ENCODE results near the gene DNAJC13. TPM values are rescaled to one million over a fixed set of nuclear protein-coding genes. Genes with fewer than 3 reads are reported as not detected.

Gene DNAJC13
- total and polyA plus RNA-seq, 4 donors: 6.3 to 22.8 (median 15.4) TPM

DNA sequence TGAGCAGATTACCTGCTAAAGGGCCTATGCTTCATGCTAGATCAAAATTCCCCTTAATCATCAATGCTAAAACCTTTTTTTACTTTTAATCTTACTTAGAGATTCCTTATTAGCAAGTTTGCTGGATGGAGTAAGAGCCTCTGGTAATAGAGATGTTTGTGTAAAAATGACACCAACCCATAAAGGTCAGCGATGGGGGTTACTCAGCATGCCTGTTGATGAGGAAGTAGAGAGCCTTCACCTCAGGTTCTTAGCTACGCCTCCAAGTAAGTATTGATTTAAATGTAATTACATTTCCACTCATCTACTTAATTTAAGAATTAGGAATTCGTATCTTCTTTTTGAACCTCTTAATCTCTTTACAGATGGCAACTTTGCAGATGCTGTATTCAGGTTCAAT, 38.8 kb downstream of the DNAJC13 start:
- Histone ChIP-seq H3K4me3 (ENCODE audit: low read depth in 1 of 3, low read length in 3 of 3) (no peak overlapping the region), H3K9me3 (ENCODE audit: control insufficient read depth in 4 of 4, low read length in 3 of 4) (no peaks in the 10 kb centered on the region), H3K27me3 (ENCODE audit: control insufficient read depth in 4 of 4, insufficient read depth in 4 of 4, low read length in 3 of 4) (no peaks in the 10 kb centered on the region), H3K36me3 (ENCODE audit: control insufficient read depth in 4 of 4, insufficient read depth in 3 of 4, low read depth in 1 of 4, low read length in 3 of 4) (peaks cover 7 to 56% (median 39%) of the 10 kb centered on the region in 4 donors), H3K4me1 (ENCODE audit: control insufficient read depth in 4 of 4, insufficient read depth in 4 of 4, low read length in 3 of 4) (no peaks in the 10 kb centered on the region), H3K9ac (ENCODE audit: low read depth in 1 of 2, low read length in 2 of 2) (no peak overlapping the region), H3K27ac (ENCODE audit: low read depth in 1 of 2, low read length in 2 of 2) (no peak overlapping the region)
- TF ChIP-seq, protein P1, sequence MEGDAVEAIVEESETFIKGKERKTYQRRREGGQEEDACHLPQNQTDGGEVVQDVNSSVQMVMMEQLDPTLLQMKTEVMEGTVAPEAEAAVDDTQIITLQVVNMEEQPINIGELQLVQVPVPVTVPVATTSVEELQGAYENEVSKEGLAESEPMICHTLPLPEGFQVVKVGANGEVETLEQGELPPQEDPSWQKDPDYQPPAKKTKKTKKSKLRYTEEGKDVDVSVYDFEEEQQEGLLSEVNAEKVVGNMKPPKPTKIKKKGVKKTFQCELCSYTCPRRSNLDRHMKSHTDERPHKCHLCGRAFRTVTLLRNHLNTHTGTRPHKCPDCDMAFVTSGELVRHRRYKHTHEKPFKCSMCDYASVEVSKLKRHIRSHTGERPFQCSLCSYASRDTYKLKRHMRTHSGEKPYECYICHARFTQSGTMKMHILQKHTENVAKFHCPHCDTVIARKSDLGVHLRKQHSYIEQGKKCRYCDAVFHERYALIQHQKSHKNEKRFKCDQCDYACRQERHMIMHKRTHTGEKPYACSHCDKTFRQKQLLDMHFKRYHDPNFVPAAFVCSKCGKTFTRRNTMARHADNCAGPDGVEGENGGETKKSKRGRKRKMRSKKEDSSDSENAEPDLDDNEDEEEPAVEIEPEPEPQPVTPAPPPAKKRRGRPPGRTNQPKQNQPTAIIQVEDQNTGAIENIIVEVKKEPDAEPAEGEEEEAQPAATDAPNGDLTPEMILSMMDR (IDR thresholded peaks at IDR 0.05; ENCODE audit: low read depth, low read length, missing input control): no peak
- TF ChIP-seq, protein P2, sequence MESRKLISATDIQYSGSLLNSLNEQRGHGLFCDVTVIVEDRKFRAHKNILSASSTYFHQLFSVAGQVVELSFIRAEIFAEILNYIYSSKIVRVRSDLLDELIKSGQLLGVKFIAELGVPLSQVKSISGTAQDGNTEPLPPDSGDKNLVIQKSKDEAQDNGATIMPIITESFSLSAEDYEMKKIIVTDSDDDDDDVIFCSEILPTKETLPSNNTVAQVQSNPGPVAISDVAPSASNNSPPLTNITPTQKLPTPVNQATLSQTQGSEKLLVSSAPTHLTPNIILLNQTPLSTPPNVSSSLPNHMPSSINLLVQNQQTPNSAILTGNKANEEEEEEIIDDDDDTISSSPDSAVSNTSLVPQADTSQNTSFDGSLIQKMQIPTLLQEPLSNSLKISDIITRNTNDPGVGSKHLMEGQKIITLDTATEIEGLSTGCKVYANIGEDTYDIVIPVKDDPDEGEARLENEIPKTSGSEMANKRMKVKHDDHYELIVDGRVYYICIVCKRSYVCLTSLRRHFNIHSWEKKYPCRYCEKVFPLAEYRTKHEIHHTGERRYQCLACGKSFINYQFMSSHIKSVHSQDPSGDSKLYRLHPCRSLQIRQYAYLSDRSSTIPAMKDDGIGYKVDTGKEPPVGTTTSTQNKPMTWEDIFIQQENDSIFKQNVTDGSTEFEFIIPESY (IDR thresholded peaks at IDR 0.05): no peak
- no peak for TF ChIP-seq RXRA (IDR thresholded peaks at IDR 0.05)
- TF ChIP-seq, protein P3, sequence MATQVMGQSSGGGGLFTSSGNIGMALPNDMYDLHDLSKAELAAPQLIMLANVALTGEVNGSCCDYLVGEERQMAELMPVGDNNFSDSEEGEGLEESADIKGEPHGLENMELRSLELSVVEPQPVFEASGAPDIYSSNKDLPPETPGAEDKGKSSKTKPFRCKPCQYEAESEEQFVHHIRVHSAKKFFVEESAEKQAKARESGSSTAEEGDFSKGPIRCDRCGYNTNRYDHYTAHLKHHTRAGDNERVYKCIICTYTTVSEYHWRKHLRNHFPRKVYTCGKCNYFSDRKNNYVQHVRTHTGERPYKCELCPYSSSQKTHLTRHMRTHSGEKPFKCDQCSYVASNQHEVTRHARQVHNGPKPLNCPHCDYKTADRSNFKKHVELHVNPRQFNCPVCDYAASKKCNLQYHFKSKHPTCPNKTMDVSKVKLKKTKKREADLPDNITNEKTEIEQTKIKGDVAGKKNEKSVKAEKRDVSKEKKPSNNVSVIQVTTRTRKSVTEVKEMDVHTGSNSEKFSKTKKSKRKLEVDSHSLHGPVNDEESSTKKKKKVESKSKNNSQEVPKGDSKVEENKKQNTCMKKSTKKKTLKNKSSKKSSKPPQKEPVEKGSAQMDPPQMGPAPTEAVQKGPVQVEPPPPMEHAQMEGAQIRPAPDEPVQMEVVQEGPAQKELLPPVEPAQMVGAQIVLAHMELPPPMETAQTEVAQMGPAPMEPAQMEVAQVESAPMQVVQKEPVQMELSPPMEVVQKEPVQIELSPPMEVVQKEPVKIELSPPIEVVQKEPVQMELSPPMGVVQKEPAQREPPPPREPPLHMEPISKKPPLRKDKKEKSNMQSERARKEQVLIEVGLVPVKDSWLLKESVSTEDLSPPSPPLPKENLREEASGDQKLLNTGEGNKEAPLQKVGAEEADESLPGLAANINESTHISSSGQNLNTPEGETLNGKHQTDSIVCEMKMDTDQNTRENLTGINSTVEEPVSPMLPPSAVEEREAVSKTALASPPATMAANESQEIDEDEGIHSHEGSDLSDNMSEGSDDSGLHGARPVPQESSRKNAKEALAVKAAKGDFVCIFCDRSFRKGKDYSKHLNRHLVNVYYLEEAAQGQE (IDR thresholded peaks at IDR 0.05): no peak
- no peak for TF ChIP-seq YY1 (IDR thresholded peaks at IDR 0.05)
- TF ChIP-seq HNF4A (conservative IDR thresholded peaks at IDR 0.05): no peak
- TF ChIP-seq, protein P4, sequence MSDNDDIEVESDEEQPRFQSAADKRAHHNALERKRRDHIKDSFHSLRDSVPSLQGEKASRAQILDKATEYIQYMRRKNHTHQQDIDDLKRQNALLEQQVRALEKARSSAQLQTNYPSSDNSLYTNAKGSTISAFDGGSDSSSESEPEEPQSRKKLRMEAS (IDR thresholded peaks at IDR 0.05): no peak
- TF ChIP-seq RAD21 (IDR thresholded peaks at IDR 0.05): no peak
- TF ChIP-seq FOXA2 (IDR thresholded peaks at IDR 0.05): no peak
- TF ChIP-seq SP1 (IDR thresholded peaks at IDR 0.05): no peak
- TF ChIP-seq, protein P5, sequence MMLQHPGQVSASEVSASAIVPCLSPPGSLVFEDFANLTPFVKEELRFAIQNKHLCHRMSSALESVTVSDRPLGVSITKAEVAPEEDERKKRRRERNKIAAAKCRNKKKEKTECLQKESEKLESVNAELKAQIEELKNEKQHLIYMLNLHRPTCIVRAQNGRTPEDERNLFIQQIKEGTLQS (IDR thresholded peaks at IDR 0.05): no peak
- TF ChIP-seq NR2F2 (IDR thresholded peaks at IDR 0.05): no peak
- TF ChIP-seq TAF1 (conservative IDR thresholded peaks at IDR 0.05): no peak
- TF ChIP-seq EGR1 (IDR thresholded peaks at IDR 0.05; ENCODE audit: low read depth in 2 of 2): no peak
- no peak for TF ChIP-seq JUND (IDR thresholded peaks at IDR 0.05)
- WGBS: 95% methylated on average over 3 of the region's 3 CpGs
- no peak for DNase-seq (ENCODE audit: low spot score)

DNA sequence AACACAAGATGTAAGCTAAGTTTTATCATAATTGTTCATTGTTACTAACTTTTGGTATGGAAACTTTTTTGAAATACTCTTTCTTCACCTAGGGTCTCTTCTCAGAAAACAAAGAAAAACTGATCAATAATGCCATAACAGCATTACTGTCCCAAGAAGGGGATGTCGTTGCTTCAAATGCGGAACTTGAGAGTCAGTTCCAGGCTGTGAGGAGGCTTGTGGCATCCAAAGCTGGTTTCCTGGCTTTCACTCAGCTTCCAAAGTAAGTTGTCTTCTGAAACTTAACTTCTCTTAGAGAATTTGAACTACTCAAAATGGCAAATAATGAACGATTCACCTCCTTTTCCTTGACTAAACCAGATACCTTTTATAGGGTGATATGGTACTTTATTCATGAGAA, 39.3 kb downstream of the DNAJC13 start:
- no peak overlapping the region for H3K4me3 ChIP-seq (ENCODE audit: low read depth in 1 of 3, low read length in 3 of 3)
- peaks cover 8 to 59% (median 39%) of the 10 kb centered on the region in 4 donors for H3K36me3 ChIP-seq (ENCODE audit: control insufficient read depth in 4 of 4, insufficient read depth in 3 of 4, low read depth in 1 of 4, low read length in 3 of 4)
- H3K4me1 ChIP-seq (ENCODE audit: control insufficient read depth in 4 of 4, insufficient read depth in 4 of 4, low read length in 3 of 4): no peaks in the 10 kb centered on the region
- H3K9ac ChIP-seq (ENCODE audit: low read depth in 1 of 2, low read length in 2 of 2): no peak overlapping the region
- no peak for DNase-seq (ENCODE audit: low spot score)
- no peak overlapping the region for H3K27ac ChIP-seq (ENCODE audit: low read depth in 1 of 2, low read length in 2 of 2)
- TF ChIP-seq RAD21 (IDR thresholded peaks at IDR 0.05): no peak
- TF ChIP-seq JUND (IDR thresholded peaks at IDR 0.05): no peak
- TF ChIP-seq, protein P2 (IDR thresholded peaks at IDR 0.05): no peak
- TF ChIP-seq EGR1 (IDR thresholded peaks at IDR 0.05; ENCODE audit: low read depth in 2 of 2): no peak
- TF ChIP-seq FOXA2 (IDR thresholded peaks at IDR 0.05): no peak
- no peak for TF ChIP-seq RXRA (IDR thresholded peaks at IDR 0.05)
- no peak for TF ChIP-seq HNF4G (IDR thresholded peaks at IDR 0.05)
- no peak for TF ChIP-seq HNF4A (conservative IDR thresholded peaks at IDR 0.05)
- TF ChIP-seq, protein P5 (IDR thresholded peaks at IDR 0.05): no peak
- TF ChIP-seq, protein P4 (IDR thresholded peaks at IDR 0.05): no peak
- no peak for TF ChIP-seq TAF1 (conservative IDR thresholded peaks at IDR 0.05)
- no peaks in the 10 kb centered on the region for H3K9me3 ChIP-seq (ENCODE audit: control insufficient read depth in 4 of 4, low read length in 3 of 4)
- no peaks in the 10 kb centered on the region for H3K27me3 ChIP-seq (ENCODE audit: control insufficient read depth in 4 of 4, insufficient read depth in 4 of 4, low read length in 3 of 4)
- 92% methylated on average over 3 of the region's 3 CpGs for WGBS

All from liver (tissue), 9 donors.